ENCODE results near the gene FOXI2. TPM values are rescaled to one million over a fixed set of nuclear protein-coding genes. Genes with fewer than 3 reads are reported as not detected.

Gene FOXI2
- total RNA-seq = under 1 TPM in 3 of 6 donors, not detected in 3; 0.06 to 0.20 (median 0.10) TPM

- Histone ChIP-seq H3K4me1 (peaks cover 6 to 31% (median 16%) of the 10 kb centered on the region in 4 donors), H3K4me3 (peak within 1 kb of the TSS in 1 of 4 donors; percentile 25), H3K27ac (no peak within 1 kb of the TSS), H3K27me3 (peaks cover 0 to 34% (median 22%) of the 10 kb centered on the region in 4 donors), H3K36me3 (no peaks in the 10 kb centered on the region), H3K9me3 (no peaks in the 10 kb centered on the region)
- WGBS, 2 donors = 3% methylated on average over 19 to 49 of the region's 66 CpGs
- no peak for TF ChIP-seq POLR2AphosphoS5 (IDR thresholded peaks at IDR 0.05)
- TF ChIP-seq CTCF (IDR thresholded peaks at IDR 0.05) = no peak
- no peak for TF ChIP-seq POLR2A (IDR thresholded peaks at IDR 0.05)
- no peak for TF ChIP-seq EP300 (IDR thresholded peaks at IDR 0.05)
- DNase-seq (peak in 1 of 2 donors; percentile 84), ATAC-seq (ENCODE audit: low FRiP score in 2 of 2) (peak in 1 of 2 donors; percentile 51)
These were observed at the start of gene FOXI2 for GRCh38 chr10:127736915-127737562. FOXI2 (plus strand) TSS chr10:127737185; CDS start chr10:127737274, 89 bp downstream.

- DNase-seq = no peak
- TF ChIP-seq EP300 (IDR thresholded peaks at IDR 0.05) (no peak), POLR2AphosphoS5 (IDR thresholded peaks at IDR 0.05) (no peak), POLR2A (IDR thresholded peaks at IDR 0.05) (no peak), CTCF (IDR thresholded peaks at IDR 0.05) (no peak)
- Histone ChIP-seq H3K4me3 (no peak overlapping the region), H3K36me3 (no peaks in the 10 kb centered on the region), H3K27me3 (no peaks in the 10 kb centered on the region), H3K9me3 (no peaks in the 10 kb centered on the region), H3K27ac (no peak overlapping the region), H3K4me1 (no peaks in the 10 kb centered on the region)
- 49 to 57% methylated on average over 6 of the region's 6 CpGs for WGBS, 2 donors
- peak in 1 of 2 donors; percentile 54 for ATAC-seq (ENCODE audit: low FRiP score in 2 of 2)
These were observed 49.4 kb upstream of the FOXI2 start for GRCh38 chr10:127687548-127687947.

- ATAC-seq (ENCODE audit: low FRiP score in 2 of 2) (no peak), DNase-seq (no peak)
- Histone ChIP-seq H3K4me3 (no peak overlapping the region), H3K27me3 (no peaks in the 10 kb centered on the region), H3K27ac (no peak overlapping the region), H3K9me3 (no peaks in the 10 kb centered on the region), H3K4me1 (no peaks in the 10 kb centered on the region), H3K36me3 (no peaks in the 10 kb centered on the region)
- TF ChIP-seq CTCF (IDR thresholded peaks at IDR 0.05) (no peak), POLR2A (IDR thresholded peaks at IDR 0.05) (no peak), EP300 (IDR thresholded peaks at IDR 0.05) (no peak), POLR2AphosphoS5 (IDR thresholded peaks at IDR 0.05) (no peak)
- 83 to 92% methylated on average over 2 of the region's 2 CpGs for WGBS, 2 donors
These were observed 46.7 kb upstream of the FOXI2 start for GRCh38 chr10:127690176-127690835.

GRCh38 chr10:127694580-127695193, 42.3 kb upstream of the FOXI2 start:
- no peak for TF ChIP-seq POLR2AphosphoS5 (IDR thresholded peaks at IDR 0.05)
- TF ChIP-seq POLR2A (IDR thresholded peaks at IDR 0.05) = no peak
- TF ChIP-seq EP300 (IDR thresholded peaks at IDR 0.05) = no peak
- TF ChIP-seq CTCF (IDR thresholded peaks at IDR 0.05) = peak in 5 of 6 experiments; percentile 18 to 48 (median 30)
- Histone ChIP-seq H3K27me3 (no peaks in the 10 kb centered on the region), H3K27ac (no peak overlapping the region), H3K9me3 (no peaks in the 10 kb centered on the region), H3K36me3 (no peaks in the 10 kb centered on the region), H3K4me3 (no peak overlapping the region), H3K4me1 (no peaks in the 10 kb centered on the region)
- ATAC-seq (ENCODE audit: low FRiP score in 2 of 2) = peak in 1 of 2 donors; percentile 65
- 31 to 52% methylated on average over 8 of the region's 8 CpGs for WGBS, 2 donors
- DNase-seq = peak in 1 of 2 donors; percentile 65
